Measurements from ENCODE around the gene U2SURP. TPM values are rescaled to one million over a fixed set of nuclear protein-coding genes. Genes with fewer than 3 reads are reported as not detected.

The U2SURP gene
- total RNA-seq, 1 donor from 2014 or later = 68.6 TPM

GRCh38 chr3:143084856-143085731 is 83.7 kb downstream of the U2SURP start:
- no peak overlapping the region for H3K4me3 ChIP-seq
- no peaks in the 10 kb centered on the region for H3K4me1 ChIP-seq
- no peak for TF ChIP-seq CTCF (IDR thresholded peaks at IDR 0.05)
- H3K27ac ChIP-seq = no peak overlapping the region
- no peaks in the 10 kb centered on the region for H3K27me3 ChIP-seq
- H3K9me3 ChIP-seq = no peaks in the 10 kb centered on the region
- DNase-seq (ENCODE audit: low spot score in 2 of 2) = no peak
- intact Hi-C loops (cut with DNase I) = no loop called here
- H3K36me3 ChIP-seq = no peaks in the 10 kb centered on the region

GRCh38 chr3:143088835-143089234 is 87.5 kb downstream of the U2SURP start:
- DNase-seq (ENCODE audit: low spot score in 2 of 2) = no peak
- H3K36me3 ChIP-seq = no peaks in the 10 kb centered on the region
- no peaks in the 10 kb centered on the region for H3K9me3 ChIP-seq
- TF ChIP-seq CTCF (IDR thresholded peaks at IDR 0.05) = no peak
- no peaks in the 10 kb centered on the region for H3K4me1 ChIP-seq
- H3K27me3 ChIP-seq = no peaks in the 10 kb centered on the region
- intact Hi-C loops (cut with DNase I) = no loop called here
- no peak overlapping the region for H3K27ac ChIP-seq
- H3K4me3 ChIP-seq = no peak overlapping the region

- H3K9me3 ChIP-seq = no peaks in the 10 kb centered on the region
- H3K36me3 ChIP-seq = no peaks in the 10 kb centered on the region
- no peak for DNase-seq (ENCODE audit: low spot score in 2 of 2)
- H3K27ac ChIP-seq = no peak overlapping the region
- H3K4me3 ChIP-seq = no peak overlapping the region
- H3K4me1 ChIP-seq = no peaks in the 10 kb centered on the region
- TF ChIP-seq CTCF (IDR thresholded peaks at IDR 0.05) = no peak
- intact Hi-C loops (cut with DNase I) = no loop called here
- no peaks in the 10 kb centered on the region for H3K27me3 ChIP-seq
Measured at GRCh38 chr3:143089965-143090364, 88.6 kb downstream of the U2SURP start.

- intact Hi-C loops (cut with DNase I) = no loop called here
- Histone ChIP-seq H3K36me3 (no peaks in the 10 kb centered on the region), H3K27ac (no peak overlapping the region), H3K4me3 (no peak overlapping the region), H3K9me3 (no peaks in the 10 kb centered on the region), H3K4me1 (no peaks in the 10 kb centered on the region), H3K27me3 (no peaks in the 10 kb centered on the region)
- no peak for TF ChIP-seq CTCF (IDR thresholded peaks at IDR 0.05)
- DNase-seq (ENCODE audit: low spot score in 2 of 2) = no peak
Measured at GRCh38 chr3:143090486-143090885, 89.1 kb downstream of the U2SURP start.

- Histone ChIP-seq H3K36me3 (no peaks in the 10 kb centered on the region), H3K4me1 (no peaks in the 10 kb centered on the region), H3K27ac (no peak overlapping the region), H3K4me3 (no peak overlapping the region), H3K27me3 (no peaks in the 10 kb centered on the region), H3K9me3 (no peaks in the 10 kb centered on the region)
- intact Hi-C loops (cut with DNase I) = no loop called here
- no peak for DNase-seq (ENCODE audit: low spot score in 2 of 2)
- TF ChIP-seq CTCF (IDR thresholded peaks at IDR 0.05) = no peak
Measured at GRCh38 chr3:143090976-143091837, 89.8 kb downstream of the U2SURP start.

Measured in ascending aorta (tissue), 2 donors.